WTC11 (cell line): ENCODE measurements around the gene CDSN. TPM values are rescaled to one million over a fixed set of nuclear protein-coding genes. Genes with fewer than 3 reads are reported as not detected.

ENCODE experiments used
- ATAC-seq: fragments of 200-7000 bp; cut with Tn5 transposase; 2 replicates; pipeline ENCODE4 v1.10.0; 2021; ENCODE audit warnings: mild to moderate bottlenecking, moderate library complexity
- CTCF ChIA-PET: fragments of 300-600 bp; sonication (Branson Sonifier 250); formaldehyde crosslinking; loops from one replicate; lab custom pipeline; 2021; ENCODE audit warnings: antibody characterized with exemption; lab: Charles Lee
- POLR2A ChIA-PET: fragments of 350-600 bp; sonication (Branson Sonifier 250); formaldehyde crosslinking; loops from one replicate; lab custom pipeline; 2021; ENCODE audit warnings: antibody characterized with exemption; lab: Charles Lee
- DNase-seq: peaks from one replicate; pipeline ENCODE4 v3.0.0; 2021; ENCODE audit warnings: low spot score
- H3K27ac Mint-ChIP-seq: 2 replicates; pipeline ENCODE4 v1.8.0; 2021; ENCODE audit warnings: mixed read lengths
- H3K27me3 Mint-ChIP-seq: 2 replicates; pipeline ENCODE4 v1.8.0; 2021; ENCODE audit warnings: low read depth, mild to moderate bottlenecking, moderate library complexity, mixed read lengths
- H3K36me3 Mint-ChIP-seq: 2 replicates; pipeline ENCODE4 v1.8.0; 2021; ENCODE audit warnings: mixed read lengths
- H3K4me1 Mint-ChIP-seq: 2 replicates; pipeline ENCODE4 v1.8.0; 2022; ENCODE audit warnings: mixed read lengths
- H3K4me3 Mint-ChIP-seq: 2 replicates; pipeline ENCODE4 v1.8.0; 2021; ENCODE audit warnings: mild to moderate bottlenecking, moderate library complexity, mixed read lengths
- H3K9me3 Mint-ChIP-seq: 2 replicates; pipeline ENCODE4 v1.8.0; 2021; ENCODE audit warnings: mixed read lengths
- AFF4 ChIP-seq: sonication (generic); formaldehyde crosslinking; IDR thresholded peaks from 2 replicates; pipeline ENCODE4 v1.8.1; 2023; ENCODE audit warnings: mild to moderate bottlenecking, missing genetic modification reagents, borderline replicate concordance
- ATF6 ChIP-seq: sonication (generic); formaldehyde crosslinking; IDR thresholded peaks from 2 replicates; pipeline ENCODE4 v1.8.1; 2023; ENCODE audit warnings: mild to moderate bottlenecking, missing genetic modification reagents
- CTCF ChIP-seq: fragments of 200-600 bp; IDR thresholded peaks from 2 replicates; pipeline ENCODE4 v1.8.0; 2022; ENCODE audit warnings: antibody characterized with exemption
- E2F5 ChIP-seq: sonication (generic); formaldehyde crosslinking; IDR thresholded peaks from 2 replicates; pipeline ENCODE4 v1.8.1; 2022; ENCODE audit warnings: mild to moderate bottlenecking, moderate library complexity, missing genetic modification reagents
- ERG ChIP-seq: fragments of 250-450 bp; sonication (Bioruptor Pico); IDR thresholded peaks from 2 replicates; pipeline ENCODE4 v1.8.0; 2021; ENCODE audit warnings: mild to moderate bottlenecking
- ESRRA ChIP-seq: sonication (generic); formaldehyde crosslinking; IDR thresholded peaks from 2 replicates; pipeline ENCODE4 v1.8.1; 2022; ENCODE audit warnings: mild to moderate bottlenecking, missing genetic modification reagents, borderline replicate concordance
- GTF2I ChIP-seq: fragments of 250-450 bp; sonication (Bioruptor Pico); conservative IDR thresholded peaks from 2 replicates; pipeline ENCODE4 v1.4.0; 2021; ENCODE audit warnings: mild to moderate bottlenecking
- NFATC4 ChIP-seq: fragments of 250-450 bp; sonication (Bioruptor Pico); IDR thresholded peaks from 2 replicates; pipeline ENCODE4 v1.9.0; 2021; ENCODE audit warnings: mild to moderate bottlenecking
- PRDM15 ChIP-seq: sonication (generic); formaldehyde crosslinking; IDR thresholded peaks from 2 replicates; pipeline ENCODE4 v1.8.0; 2022; ENCODE audit warnings: missing genetic modification reagents
- USF1 ChIP-seq: sonication (generic); formaldehyde crosslinking; IDR thresholded peaks from 2 replicates; pipeline ENCODE4 v1.8.0; 2022; ENCODE audit warnings: mild to moderate bottlenecking, missing genetic modification reagents
- ZMAT4 ChIP-seq: fragments of 250-450 bp; sonication (Bioruptor Pico); IDR thresholded peaks from 2 replicates; pipeline ENCODE4 v1.9.0; 2021; ENCODE audit warnings: mild to moderate bottlenecking
- ZNF121 ChIP-seq: sonication (generic); formaldehyde crosslinking; IDR thresholded peaks from 2 replicates; pipeline ENCODE4 v1.8.0; 2023; ENCODE audit warnings: missing genetic modification reagents
- ZNF219 ChIP-seq: sonication (generic); formaldehyde crosslinking; IDR thresholded peaks from 2 replicates; pipeline ENCODE4 v1.8.0; 2023; ENCODE audit warnings: missing genetic modification reagents, mild to moderate bottlenecking, borderline replicate concordance
- ZNF281 ChIP-seq: sonication (generic); formaldehyde crosslinking; IDR thresholded peaks from 2 replicates; pipeline ENCODE4 v1.8.0; 2023; ENCODE audit warnings: mild to moderate bottlenecking, missing genetic modification reagents
- ZNF423 ChIP-seq: fragments of 250-450 bp; sonication (Bioruptor Pico); IDR thresholded peaks from 2 replicates; pipeline ENCODE4 v2.1.2; 2022; ENCODE audit warnings: mild to moderate bottlenecking, moderate library complexity
- total RNA-seq: library from RNA; stranded (reverse); gene quantifications from 3 replicates; pipeline ENCODE4 v1.2.3, GENCODE V29; 2021

CDSN gene
- total RNA-seq, 1 experiment from 2014 or later = not detected

- Mint-ChIP-seq H3K4me3 (no peak overlapping the region), H3K9me3 (no peaks in the 10 kb centered on the region), H3K27ac (no peak overlapping the region), H3K36me3 (no peaks in the 10 kb centered on the region), H3K4me1 (peaks cover 19% of the 10 kb centered on the region), H3K27me3 (no peaks in the 10 kb centered on the region)
- CTCF ChIA-PET = interaction anchor here (0.6 to 1.8 kb wide), 24 partner anchors 8 to 411 kb away, joined by 3 to 12 read pairs (median 4); partner anchors contain the start of genes DDR1, DHX16, GTF2H4 and VARS2
- ATAC-seq (peak; percentile 78), DNase-seq (peak; percentile 83)
- peak; percentile 90 for TF ChIP-seq ZNF121 (CRISPR knock-in tag)
- peak; percentile 26; the same call in 1 of the 2 replicates for TF ChIP-seq ZNF423 (CRISPR knock-in tag)
- no peak for TF ChIP-seq NFATC4 (CRISPR knock-in tag)
- TF ChIP-seq CTCF = peak; percentile 54
- TF ChIP-seq ZNF281 (CRISPR knock-in tag) = no peak
- POLR2A ChIA-PET = interaction anchor here (0.5 to 2.2 kb wide), 3 partner anchors 12 to 410 kb away, joined by 3 to 10 read pairs (median 5); no protein-coding TSS in a partner anchor
Measured at GRCh38 chr6:31083742-31084354, 36.4 kb downstream of the CDSN start.

GRCh38 chr6:31081872-31082271 lies 38.4 kb downstream of the CDSN start:
- Mint-ChIP-seq H3K27ac (no peak overlapping the region), H3K36me3 (no peaks in the 10 kb centered on the region), H3K27me3 (no peaks in the 10 kb centered on the region), H3K4me3 (no peak overlapping the region), H3K9me3 (no peaks in the 10 kb centered on the region), H3K4me1 (peaks cover 13% of the 10 kb centered on the region)
- CTCF ChIA-PET = interaction anchor here (0.6 to 6.3 kb wide), 7 partner anchors 11 to 403 kb away, joined by 3 to 106 read pairs (median 4); partner anchors contain the start of genes PSORS1C1 and VARS2
- no peak for ATAC-seq
- no peak for DNase-seq
- POLR2A ChIA-PET = no interaction called here
- TF ChIP-seq GTF2I (CRISPR knock-in tag) (no peak), ERG (no peak), AFF4 (CRISPR knock-in tag) (no peak), ATF6 (CRISPR knock-in tag) (no peak), USF1 (CRISPR knock-in tag) (no peak), E2F5 (no peak), PRDM15 (CRISPR knock-in tag) (no peak), ZNF219 (no peak), ZMAT4 (CRISPR knock-in tag) (no peak), ESRRA (CRISPR knock-in tag) (no peak)
